ENCODE results near the gene M1AP. TPM values are rescaled to one million over a fixed set of nuclear protein-coding genes. Genes with fewer than 3 reads are reported as not detected.
A peak's percentile ranks its signal among the peaks of the same experiment; 100 is the strongest.

M1AP gene
- polyA plus RNA-seq, 1 of the 3 experiments (the other 2 are of a cell fraction) = 0.02 TPM

- TF ChIP-seq RXRA (IDR thresholded peaks at IDR 0.05; ENCODE audit: borderline replicate concordance, low read depth) = no peak
- TF ChIP-seq TCF12 (IDR thresholded peaks at IDR 0.05) = no peak
- no peak for TF ChIP-seq FOXJ3 (CRISPR knock-in tag; IDR thresholded peaks at IDR 0.05)
Measured at GRCh38 chr2:74551530-74551929, 96.6 kb downstream of the M1AP start (continued).

GRCh38 chr2:74550231-74550630 lies 97.9 kb downstream of the M1AP start:
- no peak overlapping the region for H3K27ac ChIP-seq (ENCODE audit: low read depth in 2 of 2, low read length in 1 of 2)
- H3K9me2 ChIP-seq = no peaks in the 10 kb centered on the region
- no peaks in the 10 kb centered on the region for H4K20me1 ChIP-seq (ENCODE audit: insufficient read depth)
- H3K9ac ChIP-seq = no peak overlapping the region
- peaks cover 13% of the 10 kb centered on the region for H3F3A ChIP-seq (replicated peaks; ENCODE audit: insufficient read depth)
- peak overlapping the region in 1 of 2 experiments; percentile 52; a peak in 1 of 4 replicates for H3K4me3 ChIP-seq (ENCODE audit: low read depth in 2 of 2, low read length in 1 of 2)
- ChIA-PET POLR2A (no interaction called here), CTCF (interaction anchor here (1.3 to 3.2 kb wide), 4 partner anchors 18 to 36 kb away, joined by 3 to 19 read pairs (median 5); no protein-coding TSS in a partner anchor)
- H3K27me3 ChIP-seq (ENCODE audit: insufficient read depth) = no peaks in the 10 kb centered on the region
- H3K36me3 ChIP-seq (replicated peaks in 1 of 2; ENCODE audit: control insufficient read depth in 1 of 2, insufficient read depth in 2 of 2, low read length in 1 of 2) = peaks cover 4 to 15% of the 10 kb centered on the region in 2 experiments
- H3K4me1 ChIP-seq (ENCODE audit: control insufficient read depth in 1 of 2, insufficient read depth in 2 of 2, low read depth in 1 of 2, low read length in 1 of 2) = peaks cover 9 to 40% of the 10 kb centered on the region in 2 experiments; a peak in 3 of 4 replicates
- no peak overlapping the region for H2AFZ ChIP-seq (ENCODE audit: low read depth)
- 85% methylated on average over 7 of the region's 7 CpGs for WGBS (ENCODE audit: low lambda C conversion rate)
- peak overlapping the region; percentile 91; the same call in 1 of the 2 replicates for H3K4me2 ChIP-seq
- H3K9me3 ChIP-seq = no peaks in the 10 kb centered on the region
- H3K79me2 ChIP-seq (ENCODE audit: insufficient read depth) = peaks cover 53% of the 10 kb centered on the region
- TF ChIP-seq SIN3A (IDR thresholded peaks at IDR 0.05; ENCODE audit: borderline replicate concordance, low read depth, low read length) (no peak), JUND (IDR thresholded peaks at IDR 0.05) (no peak), EZH2phosphoT487 (IDR thresholded peaks at IDR 0.05; ENCODE audit: borderline replicate concordance, low read depth) (no peak), REST (IDR thresholded peaks at IDR 0.05; ENCODE audit: low read depth, low read length) (no peak), FOXM1 (IDR thresholded peaks at IDR 0.05; ENCODE audit: low read depth) (no peak), FOSL2 (IDR thresholded peaks at IDR 0.05; ENCODE audit: borderline replicate concordance, low read depth) (no peak), TAF1 (IDR thresholded peaks at IDR 0.05; ENCODE audit: borderline replicate concordance, low read depth, low read length) (no peak), MAX (IDR thresholded peaks at IDR 0.05; ENCODE audit: low read depth) (no peak), RAD21 (IDR thresholded peaks at IDR 0.05; ENCODE audit: low read length) (no peak), RFX5 (IDR thresholded peaks at IDR 0.05; ENCODE audit: low read length) (no peak), NRF1 (IDR thresholded peaks at IDR 0.05; ENCODE audit: low read depth, low read length) (no peak), USF1 (IDR thresholded peaks at IDR 0.05; ENCODE audit: borderline replicate concordance, low read depth) (no peak), CTCF (IDR thresholded peaks at IDR 0.05) (no peak), GATA2 (CRISPR knock-in tag; IDR thresholded peaks at IDR 0.05) (no peak), GABPA (IDR thresholded peaks at IDR 0.05; ENCODE audit: low read depth) (no peak), MEF2A (IDR thresholded peaks at IDR 0.05; ENCODE audit: borderline replicate concordance, low read depth) (no peak), TCF12 (IDR thresholded peaks at IDR 0.05) (no peak), ELF1 (IDR thresholded peaks at IDR 0.05) (no peak), USF2 (IDR thresholded peaks at IDR 0.05; ENCODE audit: borderline replicate concordance, low read depth, low read length) (no peak), TEAD4 (IDR thresholded peaks at IDR 0.05; ENCODE audit: borderline replicate concordance, insufficient read depth) (no peak)
- DNase-seq = no peak

Data from SK-N-SH (cell line).